ENCODE measurements around the gene WDR7.

The WDR7 gene

GRCh38 chr18:57004366-57005121 is 353.4 kb downstream of the WDR7 start:
- DNase-seq, result no peak

- no peak for DNase-seq
Measured at GRCh38 chr18:57008001-57008686, 357.0 kb downstream of the WDR7 start.

DNA sequence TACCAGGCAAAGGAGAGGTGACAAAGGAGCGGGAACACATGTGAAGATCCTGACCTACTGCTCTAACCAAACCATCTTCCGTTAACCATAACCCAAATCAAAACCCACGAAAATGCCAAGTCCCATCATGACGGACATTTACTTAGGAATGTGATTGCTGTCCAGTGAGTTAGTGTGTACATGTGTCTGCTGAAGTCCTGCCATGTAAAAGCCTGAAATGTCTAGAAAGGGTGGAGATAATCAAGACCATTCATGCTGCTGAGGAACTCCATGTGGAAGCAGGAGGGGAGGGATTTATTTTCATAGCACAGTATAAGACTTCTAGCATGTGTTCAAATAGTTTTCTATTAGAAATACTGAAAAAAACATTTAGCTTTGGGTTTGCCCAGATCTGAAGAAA is 358.7 kb downstream of the WDR7 start:
- no peak for DNase-seq

- DNase-seq, result no peak
Measured at GRCh38 chr18:57014772-57015413, 363.7 kb downstream of the WDR7 start.

- no peak for DNase-seq
Measured at GRCh38 chr18:57015451-57015850, 364.3 kb downstream of the WDR7 start.

- no peak for DNase-seq
Measured at GRCh38 chr18:57018845-57019244, 367.7 kb downstream of the WDR7 start.

GRCh38 chr18:57022716-57023115 is 371.6 kb downstream of the WDR7 start:
- no peak for DNase-seq

GRCh38 chr18:57023275-57023882 is 372.2 kb downstream of the WDR7 start:
- DNase-seq, result no peak

DNA sequence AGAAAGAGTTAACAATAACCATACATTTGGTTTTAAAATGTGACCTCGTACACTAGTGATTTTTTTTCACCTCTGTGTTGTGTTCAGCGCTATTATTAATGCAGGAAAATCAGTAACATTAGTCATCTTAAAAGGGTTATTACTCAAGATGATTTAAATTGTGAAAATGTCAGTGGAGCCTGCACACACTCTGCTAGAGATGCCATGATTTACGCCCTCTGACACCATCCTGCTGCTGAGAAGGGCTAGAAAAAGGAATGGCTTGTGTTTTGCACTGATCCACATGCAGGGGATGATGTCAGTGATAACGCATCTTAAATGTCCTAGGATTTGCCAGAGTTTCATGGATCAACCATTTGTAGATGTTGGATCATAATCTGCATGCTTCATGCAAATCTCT is 374.4 kb downstream of the WDR7 start:
- DNase-seq, result no peak

GRCh38 chr18:57026316-57026715 is 375.2 kb downstream of the WDR7 start:
- no peak for DNase-seq

GRCh38 chr18:57027190-57027708 is 376.1 kb downstream of the WDR7 start:
- no peak for DNase-seq

DNA sequence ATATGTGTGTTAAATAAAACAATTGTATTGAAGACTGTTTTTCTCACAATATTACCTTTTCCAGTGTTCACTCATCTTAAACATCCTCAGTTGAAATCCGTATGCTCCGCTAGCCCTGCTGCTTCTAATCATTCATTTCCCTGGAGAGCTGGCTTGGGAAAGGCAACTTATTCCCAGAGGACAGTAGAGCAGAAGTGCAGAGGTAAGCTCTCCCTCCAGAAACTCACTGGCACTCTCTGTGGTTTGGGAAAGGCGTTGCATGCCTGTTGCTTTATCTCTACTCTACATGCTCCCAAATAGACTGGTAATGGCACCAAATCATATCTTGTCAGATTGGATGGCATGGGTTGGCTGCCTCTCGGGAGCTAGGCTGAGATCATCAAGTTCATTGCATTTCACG is 378.6 kb downstream of the WDR7 start:
- DNase-seq, result no peak

DNA sequence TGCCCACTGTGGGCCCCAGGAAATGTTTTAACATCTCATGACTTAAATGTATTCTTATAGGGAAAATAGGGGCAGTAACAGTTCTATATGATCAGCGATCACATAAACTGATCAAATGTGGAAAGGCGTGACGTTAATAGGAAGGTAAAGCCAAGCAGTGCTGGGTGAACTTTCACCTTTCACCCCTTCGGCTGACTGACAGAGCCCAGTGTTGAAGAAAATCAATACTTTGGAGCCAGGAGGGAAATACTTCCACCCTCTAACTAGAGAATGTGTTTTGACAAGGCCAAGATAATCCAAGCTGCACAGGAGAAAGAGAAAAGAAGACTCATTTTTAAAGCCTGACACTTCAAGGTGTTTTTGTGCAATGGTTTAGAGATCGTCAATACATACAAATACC is 379.3 kb downstream of the WDR7 start:
- DNase-seq, result no peak

GRCh38 chr18:57035590-57035989 is 384.4 kb downstream of the WDR7 start:
- DNase-seq, result no peak

- DNase-seq, result no peak
Measured at GRCh38 chr18:57038395-57038794, 387.2 kb downstream of the WDR7 start.

GRCh38 chr18:57040175-57040574 is 389.0 kb downstream of the WDR7 start:
- DNase-seq, result no peak

DNA sequence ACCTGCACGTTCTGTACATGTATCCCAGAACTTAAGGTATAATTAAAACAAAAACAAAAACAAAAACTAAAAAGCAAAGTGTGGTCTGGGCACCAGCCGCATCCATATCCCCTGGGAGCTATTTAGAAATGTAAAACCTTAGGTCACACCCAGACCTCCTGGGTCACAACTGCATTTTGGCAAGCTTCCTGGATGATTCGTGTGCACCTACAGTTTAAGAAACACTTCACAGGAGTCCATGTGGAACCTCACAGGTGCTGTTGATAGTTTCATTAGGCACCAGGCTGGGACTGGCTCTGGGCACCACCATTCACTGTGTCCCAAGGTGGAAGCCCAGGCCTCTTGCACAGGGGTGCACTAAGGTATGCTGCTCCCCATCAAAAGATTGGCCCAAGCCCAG is 392.1 kb downstream of the WDR7 start:
- peak in 1 of 2 experiments; percentile 24 for DNase-seq

- DNase-seq, result no peak
Measured at GRCh38 chr18:57048351-57048750, 397.2 kb downstream of the WDR7 start.

GRCh38 chr18:57048859-57049258 is 397.7 kb downstream of the WDR7 start:
- DNase-seq, result no peak

- no peak for DNase-seq
Measured at GRCh38 chr18:57050310-57050949, 399.3 kb downstream of the WDR7 start.

- DNase-seq, result no peak
Measured at GRCh38 chr18:57051021-57051656, 400.0 kb downstream of the WDR7 start.

- peak in 1 of 2 experiments; percentile 5 for DNase-seq
Measured at GRCh38 chr18:57051657-57052044, 400.5 kb downstream of the WDR7 start.

All from NCI-H187 (cell line).